ENCODE results near the gene ARRDC3. TPM values are rescaled to one million over a fixed set of nuclear protein-coding genes. Genes with fewer than 3 reads are reported as not detected.

Gene ARRDC3
- total RNA-seq, 1 experiment from 2014 or later = 2.8 TPM

DNA sequence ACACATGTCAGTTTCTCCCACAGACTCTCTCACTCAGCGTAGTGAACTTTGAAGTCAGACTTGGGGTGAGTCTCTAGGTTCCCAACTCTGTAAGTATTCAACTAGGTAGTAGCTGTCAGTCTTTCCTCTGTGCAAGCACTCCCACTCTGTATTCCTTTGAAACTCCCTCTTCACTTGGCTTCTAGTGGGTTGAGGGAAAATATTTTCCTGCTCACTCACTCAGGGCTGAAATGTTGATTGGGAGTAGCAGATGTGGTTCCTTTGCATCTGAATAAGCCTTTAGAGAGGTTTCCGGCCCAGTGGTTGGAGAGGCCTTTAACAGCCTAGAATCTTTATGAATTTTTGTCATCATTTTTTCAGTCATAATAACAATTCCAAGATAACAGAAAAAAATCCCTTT lies 18.1 kb upstream of the ARRDC3 start:
- no peak overlapping the region for H2BK15ac ChIP-seq (ENCODE audit: low read depth, low read length)
- H3K9me3 Mint-ChIP-seq = no peaks in the 10 kb centered on the region
- H3K23ac ChIP-seq (ENCODE audit: insufficient read length, low read depth, low read length) = no peak overlapping the region
- no peak overlapping the region for H3K18ac ChIP-seq (ENCODE audit: insufficient read length, low read depth, low read length)
- H3K36me3 Mint-ChIP-seq (ENCODE audit: insufficient read depth in 1 of 3, low read depth in 3 of 3) = no peaks in the 10 kb centered on the region; a peak in 1 of 7 replicates
- H2BK20ac ChIP-seq (ENCODE audit: low read depth, low read length, poor library complexity, severe bottlenecking) = no peak overlapping the region
- no peaks in the 10 kb centered on the region for H3K9me3 ChIP-seq (ENCODE audit: control insufficient read depth, low read depth, low read length)
- H2AK5ac ChIP-seq (ENCODE audit: insufficient read length, low read length) = no peak overlapping the region
- H2BK5ac ChIP-seq (ENCODE audit: insufficient read length, low read length) = no peak overlapping the region
- DNase-seq = no peak
- H4K8ac ChIP-seq (replicated peaks; ENCODE audit: insufficient read length, low read depth, low read length) = no peak overlapping the region
- H3K4me1 Mint-ChIP-seq = peaks cover 9% of the 10 kb centered on the region in 2 experiments
- no peak overlapping the region for H3K4me2 ChIP-seq (ENCODE audit: insufficient read depth, insufficient read length, low read length)
- TF ChIP-seq, protein P1, sequence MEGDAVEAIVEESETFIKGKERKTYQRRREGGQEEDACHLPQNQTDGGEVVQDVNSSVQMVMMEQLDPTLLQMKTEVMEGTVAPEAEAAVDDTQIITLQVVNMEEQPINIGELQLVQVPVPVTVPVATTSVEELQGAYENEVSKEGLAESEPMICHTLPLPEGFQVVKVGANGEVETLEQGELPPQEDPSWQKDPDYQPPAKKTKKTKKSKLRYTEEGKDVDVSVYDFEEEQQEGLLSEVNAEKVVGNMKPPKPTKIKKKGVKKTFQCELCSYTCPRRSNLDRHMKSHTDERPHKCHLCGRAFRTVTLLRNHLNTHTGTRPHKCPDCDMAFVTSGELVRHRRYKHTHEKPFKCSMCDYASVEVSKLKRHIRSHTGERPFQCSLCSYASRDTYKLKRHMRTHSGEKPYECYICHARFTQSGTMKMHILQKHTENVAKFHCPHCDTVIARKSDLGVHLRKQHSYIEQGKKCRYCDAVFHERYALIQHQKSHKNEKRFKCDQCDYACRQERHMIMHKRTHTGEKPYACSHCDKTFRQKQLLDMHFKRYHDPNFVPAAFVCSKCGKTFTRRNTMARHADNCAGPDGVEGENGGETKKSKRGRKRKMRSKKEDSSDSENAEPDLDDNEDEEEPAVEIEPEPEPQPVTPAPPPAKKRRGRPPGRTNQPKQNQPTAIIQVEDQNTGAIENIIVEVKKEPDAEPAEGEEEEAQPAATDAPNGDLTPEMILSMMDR (conservative IDR thresholded peaks at IDR 0.05) = no peak
- no peak overlapping the region for H4K5ac ChIP-seq (ENCODE audit: insufficient read length, low read depth, low read length)
- no peak overlapping the region for H3K4ac ChIP-seq (ENCODE audit: low read depth, low read length)
- no peaks in the 10 kb centered on the region for H4K20me1 ChIP-seq (ENCODE audit: control insufficient read depth, insufficient read depth, insufficient read length)
- H3K79me1 ChIP-seq (ENCODE audit: insufficient read depth, low read depth, low read length, poor library complexity, severe bottlenecking) = no peaks in the 10 kb centered on the region
- peak overlapping the region; percentile 29 for H2AFZ ChIP-seq (ENCODE audit: low read length)
- H3T11ph ChIP-seq (ENCODE audit: low read length) = no peak overlapping the region
- no peak overlapping the region for H3K56ac ChIP-seq (ENCODE audit: insufficient read length, low read depth, low read length)
- no peak overlapping the region for H3K4me3 Mint-ChIP-seq
- no peaks in the 10 kb centered on the region for H3K79me2 ChIP-seq (ENCODE audit: insufficient read depth, low read length)
- no CpG with 5 or more reads among the region's 2 CpGs for WGBS (ENCODE audit: extremely low coverage, insufficient read length, low lambda C conversion rate)
- no peak overlapping the region for H2BK120ac ChIP-seq (ENCODE audit: low read depth, low read length, poor library complexity, severe bottlenecking)
- H3K27me3 ChIP-seq (ENCODE audit: insufficient read depth, low read length) = no peaks in the 10 kb centered on the region
- H3K9ac ChIP-seq (ENCODE audit: extremely low read depth, insufficient read length, low read length) = no peak overlapping the region
- H3K14ac ChIP-seq (ENCODE audit: insufficient read depth, low read length) = no peak overlapping the region
- H3K27ac Mint-ChIP-seq = peak overlapping the region; percentile 16 to 68 (median 42); a peak in 6 of 7 replicates
- H3K27me3 Mint-ChIP-seq (ENCODE audit: low read depth) = no peaks in the 10 kb centered on the region; the same call in 1 of the 2 replicates
- no peaks in the 10 kb centered on the region for H3K23me2 ChIP-seq (ENCODE audit: insufficient read length, low read depth, low read length, poor library complexity, severe bottlenecking)
- peak overlapping the region; percentile 55 for H3K27ac ChIP-seq (ENCODE audit: insufficient read length, low read depth, low read length)
- H4K91ac ChIP-seq (ENCODE audit: insufficient read length, low read depth, low read length) = no peak overlapping the region
- peaks cover 3% of the 10 kb centered on the region for H3K4me1 ChIP-seq (ENCODE audit: insufficient read depth, low read length)
- no peak overlapping the region for H2BK12ac ChIP-seq (ENCODE audit: insufficient read length, low read depth, low read length)

Measured in H9 (cell line).